Mesenchymal stem cell (in vitro differentiated cells and primary cell): ENCODE data around the gene DNAJC3. TPM values are rescaled to one million over a fixed set of nuclear protein-coding genes. Genes with fewer than 3 reads are reported as not detected.

ENCODE experiments used
- DNase-seq: peaks from one replicate; pipeline ENCODE4 v3.0.0-alpha.2; 2013
- H2AFZ ChIP-seq: one replicate; pipeline ENCODE4 v1.6.1; 2013; ENCODE audit warnings: low read depth, mild to moderate bottlenecking, control low read depth, inconsistent platforms, low read length, moderate library complexity
- H2AK5ac ChIP-seq: 2 replicates; pipeline ENCODE4 v1.6.1; 2013; ENCODE audit warnings: low read length, moderate library complexity, mild to moderate bottlenecking, inconsistent platforms; ENCODE audit not compliant: severe bottlenecking
- H2BK120ac ChIP-seq: one replicate; pipeline ENCODE4 v1.6.1; 2013; ENCODE audit warnings: low read depth, mild to moderate bottlenecking, inconsistent platforms, low read length, moderate library complexity
- H2BK12ac ChIP-seq, 2 experiments: one replicate each; pipeline ENCODE4 v1.6.1; 2013; ENCODE audit warnings: inconsistent platforms in 2 of 2, low read length in 2 of 2, mild to moderate bottlenecking in 2 of 2, moderate library complexity in 2 of 2, control low read depth in 1 of 2
- H2BK15ac ChIP-seq: one replicate; pipeline ENCODE4 v1.6.1; 2013; ENCODE audit warnings: mild to moderate bottlenecking, low read depth, inconsistent platforms; ENCODE audit not compliant: poor library complexity, severe bottlenecking
- H2BK5ac ChIP-seq: 2 replicates; pipeline ENCODE4 v1.6.1; 2013; ENCODE audit warnings: low read depth, mild to moderate bottlenecking, low read length, control low read depth, inconsistent platforms; ENCODE audit not compliant: poor library complexity, severe bottlenecking
- H3K14ac ChIP-seq, 2 experiments: one replicate each; pipeline ENCODE4 v1.6.1; 2013; ENCODE audit warnings: inconsistent platforms in 2 of 2, low read length in 2 of 2, control low read depth in 1 of 2, mild to moderate bottlenecking in 1 of 2, moderate library complexity in 1 of 2
- H3K18ac ChIP-seq, 2 experiments: one replicate each; pipeline ENCODE4 v1.6.1; 2013; ENCODE audit warnings: inconsistent platforms in 2 of 2, low read length in 2 of 2, control low read depth in 1 of 2, low read depth in 1 of 2, mild to moderate bottlenecking in 1 of 2
- H3K23ac ChIP-seq, 2 experiments: one replicate each; pipeline ENCODE4 v1.6.1; 2013; ENCODE audit warnings: inconsistent platforms in 2 of 2, low read length in 2 of 2, mild to moderate bottlenecking in 2 of 2, moderate library complexity in 2 of 2, control low read depth in 1 of 2
- H3K27ac ChIP-seq: 2 replicates; pipeline ENCODE4 v1.5.1; 2013; ENCODE audit warnings: mild to moderate bottlenecking, moderate library complexity, low read length, control low read depth, inconsistent platforms; ENCODE audit not compliant: poor library complexity, severe bottlenecking
- H3K27me3 ChIP-seq, 2 experiments: 2 replicates each; pipeline versions ENCODE4 v1.6.1 to v1.7.0; 2013; ENCODE audit warnings: low read length in 2 of 2, mild to moderate bottlenecking in 2 of 2, moderate library complexity in 2 of 2, control low read depth in 1 of 2, inconsistent platforms in 1 of 2; ENCODE audit not compliant: control insufficient read depth in 1 of 2, insufficient read depth in 1 of 2
- H3K36me3 ChIP-seq, 2 experiments: 2 replicates each; pipeline versions ENCODE4 v1.6.1 to v1.7.0; 2013; ENCODE audit warnings: low read length in 2 of 2, control low read depth in 1 of 2, inconsistent platforms in 1 of 2, low read depth in 1 of 2, mild to moderate bottlenecking in 1 of 2; ENCODE audit not compliant: insufficient read depth in 2 of 2, control insufficient read depth in 1 of 2
- H3K4ac ChIP-seq, 2 experiments: one replicate each; pipeline ENCODE4 v1.6.1; 2013; ENCODE audit warnings: inconsistent platforms in 2 of 2, low read length in 2 of 2, mild to moderate bottlenecking in 2 of 2, moderate library complexity in 2 of 2, control low read depth in 1 of 2, low read depth in 1 of 2
- H3K4me1 ChIP-seq: 2 replicates; pipeline ENCODE4 v1.6.1; 2013; ENCODE audit warnings: low read depth, low read length, control low read depth; ENCODE audit not compliant: control insufficient read depth, insufficient read depth
- H3K4me2 ChIP-seq: 2 replicates; pipeline ENCODE4 v1.6.1; 2013; ENCODE audit warnings: low read length, mild to moderate bottlenecking, inconsistent platforms; ENCODE audit not compliant: poor library complexity, severe bottlenecking
- H3K4me3 ChIP-seq, 2 experiments: 2 replicates each; pipeline versions ENCODE4 v1.5.1 to v1.7.0; 2013; ENCODE audit warnings: low read length in 2 of 2, mild to moderate bottlenecking in 2 of 2, control low read depth in 1 of 2, low read depth in 1 of 2; ENCODE audit not compliant: insufficient read depth in 1 of 2
- H3K79me1 ChIP-seq: replicated peaks from 2 replicates; pipeline ENCODE4 v1.6.1; 2013; ENCODE audit warnings: mild to moderate bottlenecking, control low read depth, low read length, inconsistent platforms; ENCODE audit not compliant: poor library complexity, severe bottlenecking
- H3K9ac ChIP-seq: 2 replicates; pipeline ENCODE4 v1.7.0; 2013; ENCODE audit warnings: mild to moderate bottlenecking, low read length, moderate library complexity
- H3K9me3 ChIP-seq: 2 replicates; pipeline ENCODE4 v1.7.0; 2013; ENCODE audit warnings: mild to moderate bottlenecking, low read length; ENCODE audit not compliant: control insufficient read depth
- H4K8ac ChIP-seq: one replicate; pipeline ENCODE4 v1.6.1; 2013; ENCODE audit warnings: inconsistent platforms, mild to moderate bottlenecking, low read length, moderate library complexity
- H4K91ac ChIP-seq: one replicate; pipeline ENCODE4 v1.6.1; 2013; ENCODE audit warnings: mild to moderate bottlenecking, low read length, inconsistent platforms
- WGBS: methylation state at CpG from one replicate; pipeline ENCODE4 v1.1.7; 2013; ENCODE audit warnings: mixed read lengths; 5-methylcytosine and 5-hydroxymethylcytosine counted together
- small RNA-seq: library from polyadenylated mRNA; stranded (forward); fragments of <200 nt; extraction: miRNeasy Mini kit (QIAGEN cat#:217004); gene quantifications from one replicate; pipeline ENCODE3, GENCODE V24; 2013; ENCODE audit warnings: low read depth

Gene DNAJC3

GRCh38 chr13:95834134-95834765 is 157.3 kb downstream of the DNAJC3 start:
- whole genome bisulfite sequencing: 50% methylated on average over 2 of the region's 3 CpGs
- H3K23ac ChIP-seq: no peak overlapping the region
- peaks cover 0 to 7% of the 10 kb centered on the region in 2 experiments for H3K36me3 ChIP-seq
- H3K4me2 ChIP-seq: no peak overlapping the region
- no peaks in the 10 kb centered on the region for H3K79me1 ChIP-seq
- H3K18ac ChIP-seq: no peak overlapping the region
- DNase-seq: peak; percentile 71
- H3K4me3 ChIP-seq: no peak overlapping the region
- no peak overlapping the region for H2BK12ac ChIP-seq
- no peak overlapping the region for H3K27ac ChIP-seq
- no peak overlapping the region for H3K4ac ChIP-seq
- no peak overlapping the region for H2AFZ ChIP-seq
- H3K9me3 ChIP-seq: peaks cover 3% of the 10 kb centered on the region
- no peak overlapping the region for H2BK5ac ChIP-seq
- no peak overlapping the region for H2AK5ac ChIP-seq
- H2BK120ac ChIP-seq: no peak overlapping the region
- no peak overlapping the region for H4K8ac ChIP-seq
- H3K9ac ChIP-seq: no peak overlapping the region
- no peaks in the 10 kb centered on the region for H3K27me3 ChIP-seq
- H2BK15ac ChIP-seq: no peak overlapping the region
- no peak overlapping the region for H4K91ac ChIP-seq
- H3K4me1 ChIP-seq: no peaks in the 10 kb centered on the region
- no peak overlapping the region for H3K14ac ChIP-seq

- Histone ChIP-seq H4K91ac (no peak overlapping the region), H3K4ac (no peak overlapping the region), H3K4me2 (no peak overlapping the region), H3K14ac (no peak overlapping the region), H3K18ac (no peak overlapping the region), H3K9ac (no peak overlapping the region), H2BK120ac (no peak overlapping the region), H3K9me3 (peaks cover 3% of the 10 kb centered on the region), H2BK5ac (no peak overlapping the region), H3K79me1 (no peaks in the 10 kb centered on the region), H2AFZ (no peak overlapping the region), H3K27ac (no peak overlapping the region), H3K4me3 (no peak overlapping the region), H3K27me3 (no peaks in the 10 kb centered on the region), H2BK12ac (no peak overlapping the region), H2BK15ac (no peak overlapping the region), H3K23ac (no peak overlapping the region), H3K4me1 (no peaks in the 10 kb centered on the region), H4K8ac (no peak overlapping the region), H3K36me3 (peaks cover 0 to 3% of the 10 kb centered on the region in 2 experiments), H2AK5ac (no peak overlapping the region)
- DNase-seq: no peak
These were observed 165.0 kb downstream of the DNAJC3 start for GRCh38 chr13:95841894-95842293.

- Histone ChIP-seq H3K27ac (no peak overlapping the region), H3K14ac (no peak overlapping the region), H2AFZ (no peak overlapping the region), H3K4me2 (no peak overlapping the region), H3K36me3 (peaks cover 3% of the 10 kb centered on the region in 2 experiments), H3K9ac (no peak overlapping the region), H3K27me3 (no peaks in the 10 kb centered on the region), H3K4me3 (no peak overlapping the region), H3K23ac (no peak overlapping the region), H4K8ac (no peak overlapping the region), H2BK120ac (no peak overlapping the region), H3K4me1 (no peaks in the 10 kb centered on the region), H2AK5ac (no peak overlapping the region), H2BK12ac (no peak overlapping the region), H2BK5ac (no peak overlapping the region), H3K9me3 (peaks cover 3% of the 10 kb centered on the region), H3K4ac (no peak overlapping the region), H3K18ac (no peak overlapping the region), H4K91ac (no peak overlapping the region), H2BK15ac (no peak overlapping the region), H3K79me1 (no peaks in the 10 kb centered on the region)
- no CpG with 5 or more reads among the region's 2 CpGs for WGBS
- no peak for DNase-seq
These were observed 166.0 kb downstream of the DNAJC3 start for GRCh38 chr13:95842898-95843297.

Small RNAs within 50 kb of the gene (small RNA-seq; reads per million reads assigned to genes)
- gene HMGN1P24: not detected
